Inflammatory macrophage treated with lipopolysaccharide for 4 hours (primary cell): Measurements from ENCODE around the gene IRS2.

ENCODE experiments used
- DNase-seq: peaks from one replicate; pipeline ENCODE4 v3.0.0-alpha.2; 2020

IRS2 gene

GRCh38 chr13:109804654-109805053, 18.3 kb upstream of the IRS2 start:
- no peak for DNase-seq

- DNase-seq, result no peak
Measured at GRCh38 chr13:109803825-109804224, 17.4 kb upstream of the IRS2 start.

- DNase-seq, result no peak
Measured at GRCh38 chr13:109802936-109803335, 16.6 kb upstream of the IRS2 start.

- no peak for DNase-seq
Measured at GRCh38 chr13:109795011-109795410, 8.6 kb upstream of the IRS2 start.

GRCh38 chr13:109794095-109794494, 7.7 kb upstream of the IRS2 start:
- DNase-seq, result no peak

GRCh38 chr13:109792416-109793059, 6.2 kb upstream of the IRS2 start:
- no peak for DNase-seq

- DNase-seq, result peak; percentile 79
Measured at GRCh38 chr13:109790942-109791605, 4.7 kb upstream of the IRS2 start.

- peak; percentile 68 for DNase-seq
Measured at GRCh38 chr13:109790086-109790485, 3.7 kb upstream of the IRS2 start.

- no peak for DNase-seq
Measured at GRCh38 chr13:109789262-109789661, 2.9 kb upstream of the IRS2 start.

GRCh38 chr13:109788372-109789111, 2.2 kb upstream of the IRS2 start:
- DNase-seq, result peak; percentile 68

GRCh38 chr13:109787135-109787954, 962 bp upstream of the IRS2 start:
- no peak for DNase-seq

GRCh38 chr13:109785892-109786450, 412 bp downstream of the IRS2 start:
- DNase-seq, result no peak

- peak; percentile 31 for DNase-seq
Measured at GRCh38 chr13:109785141-109785891, 1.1 kb downstream of the IRS2 start.

GRCh38 chr13:109784590-109785140, 1.7 kb downstream of the IRS2 start:
- peak; percentile 75 for DNase-seq

GRCh38 chr13:109783815-109784589, 2.4 kb downstream of the IRS2 start:
- no peak for DNase-seq

- no peak for DNase-seq
Measured at GRCh38 chr13:109783447-109783814, 3.0 kb downstream of the IRS2 start.

- DNase-seq, result no peak
Measured at GRCh38 chr13:109782823-109783431, 3.5 kb downstream of the IRS2 start.

- DNase-seq, result no peak
Measured at GRCh38 chr13:109782066-109782822, 4.1 kb downstream of the IRS2 start.

- DNase-seq, result no peak
Measured at GRCh38 chr13:109781384-109782065, 4.9 kb downstream of the IRS2 start.
